Activated effector memory CD4-positive, alpha-beta T cell treated with anti-CD3 and anti-CD28 coated beads, Interleukin-2, amount 50 U/mL, for 16 hours (primary cell): ENCODE data around the gene MAP3K12.
A peak's percentile ranks its signal among the peaks of the same experiment; 100 is the strongest.

ENCODE experiments used
- DNase-seq: peaks from one replicate; pipeline ENCODE4 v3.0.0-alpha.2; 2020

Gene MAP3K12

GRCh38 chr12:53508534-53509170, 9.4 kb upstream of the MAP3K12 start:
- peak; percentile 92 for DNase-seq

DNA sequence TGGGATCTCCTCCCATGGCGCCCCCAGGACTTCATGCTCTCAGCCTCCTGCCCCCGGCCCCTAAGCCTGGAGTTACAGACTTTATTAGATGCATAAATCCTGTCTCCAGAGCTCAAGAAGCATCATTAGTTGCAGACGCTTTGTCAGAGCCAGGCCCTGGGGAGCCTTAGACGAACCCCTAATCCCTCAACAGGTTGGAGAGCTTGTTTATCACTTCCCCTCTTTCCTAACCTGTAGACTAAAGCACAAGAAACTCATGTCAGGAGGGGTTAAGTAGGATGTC, 8.3 kb upstream of the MAP3K12 start:
- DNase-seq: no peak

DNA sequence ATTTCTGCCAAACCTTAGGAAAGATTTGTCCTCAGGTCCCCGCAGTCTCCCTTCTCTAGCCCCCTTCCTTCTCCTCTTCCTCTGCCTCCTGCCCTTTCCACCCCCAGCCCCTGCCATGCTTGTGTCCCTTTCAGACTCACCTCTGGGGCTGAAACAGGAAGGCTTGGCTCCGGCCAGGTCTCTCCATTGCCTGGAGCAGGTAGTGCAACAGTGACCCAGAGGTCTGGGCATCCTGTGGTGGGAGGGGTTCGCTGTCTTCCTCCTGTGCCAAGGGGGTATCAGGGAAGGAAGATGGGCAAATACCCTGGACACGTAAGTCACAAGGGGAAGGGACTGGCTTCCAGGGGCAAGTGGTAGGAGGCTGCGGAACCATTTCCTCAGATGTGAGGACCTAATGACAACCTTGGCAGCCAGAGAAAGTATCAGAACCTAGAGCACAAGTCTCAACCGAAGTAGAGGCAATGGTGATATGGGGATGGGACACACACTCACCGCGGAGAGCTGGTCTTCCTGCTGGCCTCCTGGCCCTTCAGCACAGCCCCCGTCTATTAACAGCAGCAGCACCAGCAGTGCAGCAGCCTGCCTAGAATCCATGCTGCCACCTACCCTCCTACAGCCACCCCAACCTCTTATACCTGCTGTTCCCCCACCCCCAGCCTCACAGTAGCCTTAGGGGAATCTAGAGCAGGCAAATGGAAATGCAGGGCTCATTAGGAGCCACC, 7.8 kb upstream of the MAP3K12 start, which contains the start of gene NPFF:
Gene NPFF (minus strand): TSS at position 604 of the 722 bp plus-strand sequence. CDS start 10 bp downstream, at position 594.
- peak; percentile 59 for DNase-seq

DNA sequence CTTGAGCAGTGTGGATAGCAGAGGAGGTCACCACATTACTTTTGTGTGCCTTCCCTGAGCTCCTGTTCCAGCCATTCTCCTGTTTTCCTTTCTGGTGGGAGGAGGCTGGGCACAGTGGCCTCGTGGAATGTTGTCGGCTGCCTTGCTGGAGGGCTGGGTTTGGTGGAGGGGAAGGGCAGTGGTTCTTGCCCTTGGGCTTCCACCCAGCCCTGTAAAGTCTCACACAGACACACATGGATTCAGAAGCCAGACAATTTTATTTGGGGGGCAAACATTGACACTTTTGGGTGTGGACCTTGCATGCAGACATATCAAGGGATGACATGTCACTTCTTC, 7.2 kb upstream of the MAP3K12 start:
- peak; percentile 21 for DNase-seq

GRCh38 chr12:53505555-53506449, 6.5 kb upstream of the MAP3K12 start:
- DNase-seq: peak; percentile 57

DNA sequence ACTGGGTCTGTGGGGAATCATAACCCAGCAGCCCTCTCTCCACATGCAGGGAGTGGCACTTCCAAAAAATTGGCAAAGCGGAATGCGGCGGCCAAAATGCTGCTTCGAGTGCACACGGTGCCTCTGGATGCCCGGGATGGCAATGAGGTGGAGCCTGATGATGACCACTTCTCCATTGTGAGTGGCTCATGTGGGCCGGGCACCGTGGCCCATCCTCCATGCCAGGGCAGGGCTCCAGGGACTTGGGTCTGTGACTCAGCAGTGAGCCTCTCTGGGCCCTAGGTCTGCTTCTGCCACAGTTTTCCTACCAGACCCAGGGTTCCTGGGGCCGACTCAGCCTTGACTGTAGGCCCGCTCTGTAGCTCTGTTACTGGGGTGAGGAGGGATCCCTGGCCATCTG, 5.8 kb upstream of the MAP3K12 start:
- peak; percentile 57 for DNase-seq

DNA sequence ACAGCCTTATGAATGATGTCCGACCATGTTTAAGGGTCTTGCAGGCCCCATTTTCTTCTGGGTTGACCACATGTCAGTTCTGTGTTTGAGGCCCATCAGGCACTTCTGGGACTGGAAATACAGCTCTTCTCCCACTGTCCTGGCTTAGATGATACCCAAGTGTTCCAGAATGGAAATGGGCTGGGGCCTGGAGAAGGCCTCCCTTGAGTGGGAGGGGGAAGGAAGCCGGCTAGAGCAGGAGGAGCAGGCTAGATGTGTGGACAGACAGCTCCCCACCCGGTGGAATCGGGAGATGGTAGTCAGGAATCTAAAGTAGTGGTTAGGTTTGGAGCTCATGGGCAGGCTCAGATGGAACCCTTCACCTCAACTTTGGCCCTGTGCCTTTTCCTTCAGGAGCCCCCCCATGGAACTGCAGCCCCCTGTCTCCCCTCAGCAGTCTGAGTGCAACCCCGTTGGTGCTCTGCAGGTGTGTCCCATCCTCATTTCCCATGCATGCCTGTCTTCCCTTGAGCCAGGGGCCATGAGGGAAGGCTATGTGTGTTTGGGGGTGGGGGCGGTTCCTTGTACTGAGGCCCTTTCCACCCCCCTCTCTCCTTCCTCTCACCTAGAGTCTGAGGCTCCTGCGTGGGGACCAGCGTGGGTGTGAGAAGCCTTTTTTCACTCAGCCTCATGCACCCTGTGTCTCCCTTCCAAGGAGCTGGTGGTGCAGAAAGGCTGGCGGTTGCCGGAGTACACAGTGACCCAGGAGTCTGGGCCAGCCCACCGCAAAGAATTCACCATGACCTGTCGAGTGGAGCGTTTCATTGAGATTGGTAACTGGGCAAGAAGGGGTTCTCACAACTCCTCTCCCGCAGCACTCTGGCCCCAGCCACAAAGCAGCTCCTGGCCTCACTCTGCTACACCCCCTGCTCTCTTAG, 5.0 kb upstream of the MAP3K12 start:
- peak; percentile 60 for DNase-seq

DNA sequence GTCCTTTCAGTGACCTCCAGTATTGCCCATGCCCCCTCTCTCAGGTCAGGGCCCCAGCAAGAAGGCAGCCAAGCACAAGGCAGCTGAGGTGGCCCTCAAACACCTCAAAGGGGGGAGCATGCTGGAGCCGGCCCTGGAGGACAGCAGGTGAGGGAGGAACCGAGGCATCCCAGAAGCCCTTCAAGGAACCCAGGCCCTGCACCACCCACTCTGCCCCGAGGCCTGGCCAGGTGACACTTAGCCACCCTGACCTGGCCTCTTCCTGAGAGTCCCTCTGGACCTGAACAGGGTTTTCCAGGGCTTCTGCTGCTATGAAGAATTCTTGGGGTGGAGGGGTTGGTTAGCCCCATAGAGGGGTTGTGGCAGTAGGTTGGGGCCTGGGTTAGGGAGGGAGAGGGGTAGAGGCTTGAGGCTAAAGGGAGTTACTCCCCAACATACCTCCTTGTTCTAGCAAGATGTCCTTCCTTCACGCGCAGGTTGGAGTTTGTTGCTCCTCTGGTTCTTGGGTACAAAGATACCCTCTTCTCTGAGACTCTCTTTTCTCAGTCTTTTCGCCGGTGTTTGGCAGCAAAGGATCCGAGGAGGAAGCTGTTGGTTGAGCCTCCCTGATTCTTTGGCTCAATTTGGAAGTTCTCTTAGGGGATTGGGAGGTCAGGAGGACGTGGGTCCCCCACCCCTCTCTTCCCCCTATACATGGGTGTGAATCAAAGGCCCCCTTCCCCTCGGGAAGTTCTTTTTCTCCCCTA, 3.9 kb upstream of the MAP3K12 start:
- no peak for DNase-seq

DNA sequence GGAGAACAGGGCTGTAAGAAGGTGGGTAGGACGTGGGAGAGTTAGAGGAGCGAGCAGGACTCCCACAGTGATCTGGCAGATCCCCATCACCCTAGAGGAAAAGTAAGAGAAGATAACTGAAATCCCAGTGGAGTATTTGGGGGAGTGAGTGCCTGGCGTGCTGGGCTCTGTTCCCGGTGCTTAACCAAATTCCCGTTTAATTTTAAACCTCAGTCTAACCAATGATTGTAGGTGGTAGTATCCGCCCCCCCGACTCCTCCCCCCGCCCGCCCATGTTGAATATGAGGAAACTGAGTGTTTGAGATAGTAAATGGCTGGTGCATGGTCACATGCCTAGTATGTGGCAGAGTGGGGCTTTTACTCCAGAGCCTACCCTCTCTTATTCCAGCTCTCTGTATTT, 3.1 kb upstream of the MAP3K12 start:
- DNase-seq: no peak

DNA sequence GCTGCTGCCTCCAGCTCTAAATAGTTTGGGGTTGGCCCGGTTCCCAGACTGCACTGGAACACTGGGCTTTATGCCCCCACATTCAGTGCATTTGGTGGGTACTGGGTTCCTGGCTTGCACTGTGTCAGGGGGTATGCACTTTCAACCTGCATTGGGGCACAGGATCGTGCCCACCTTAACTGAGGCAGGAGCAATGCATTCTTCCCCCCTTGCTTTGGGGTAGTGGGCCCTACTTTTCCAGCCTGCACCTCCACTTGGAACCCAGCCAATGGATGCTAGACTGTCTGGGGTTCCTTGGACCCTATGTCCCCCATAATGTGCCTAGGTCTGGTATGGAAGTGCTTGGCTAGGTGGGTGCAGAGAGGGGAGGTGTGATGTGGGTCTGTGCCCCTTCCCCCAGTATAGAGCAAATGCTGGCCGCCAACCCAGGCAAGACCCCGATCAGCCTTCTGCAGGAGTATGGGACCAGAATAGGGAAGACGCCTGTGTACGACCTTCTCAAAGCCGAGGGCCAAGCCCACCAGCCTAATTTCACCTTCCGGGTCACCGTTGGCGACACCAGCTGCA, 2.4 kb upstream of the MAP3K12 start:
- DNase-seq: no peak

GRCh38 chr12:53500776-53501614, 1.7 kb upstream of the MAP3K12 start, which contains the start of gene TARBP2:
Gene TARBP2 (plus strand): TSS chr12:53501283. CDS start chr12:53501409, 126 bp downstream.
- DNase-seq: peak; percentile 99

DNA sequence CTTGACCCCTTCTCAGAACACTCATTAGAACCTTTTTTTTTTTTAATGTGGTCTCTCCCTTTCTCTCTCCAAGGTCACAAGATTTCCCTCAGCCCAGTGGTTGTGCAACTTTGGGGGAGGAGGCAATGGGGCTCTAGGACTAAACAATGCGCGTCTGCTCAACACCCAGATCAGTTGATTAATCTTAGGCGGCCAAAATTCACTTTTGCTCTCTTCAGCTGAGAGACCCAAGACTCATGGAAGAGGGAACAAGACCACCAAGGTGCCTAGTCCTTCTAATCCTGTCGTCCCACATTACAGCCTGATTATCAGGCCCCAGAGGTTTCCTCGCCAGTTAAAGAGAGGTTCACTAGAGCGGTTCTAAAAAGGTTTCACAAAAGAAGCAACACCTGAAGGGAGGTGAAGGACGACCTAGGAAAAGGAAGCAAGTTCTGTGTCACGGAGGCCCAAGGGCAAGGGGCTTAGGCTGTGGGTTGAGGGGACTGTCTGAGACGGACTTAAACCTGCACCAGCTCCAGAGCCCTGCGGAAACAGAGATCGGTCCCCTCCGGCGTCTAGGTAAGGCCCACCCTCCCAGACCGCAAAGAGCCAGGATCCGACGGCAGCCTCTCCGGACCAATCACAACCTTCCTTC, 1.0 kb upstream of the MAP3K12 start:
- no peak for DNase-seq

- no peak for DNase-seq
Measured at GRCh38 chr12:53498235-53498630, 1.0 kb downstream of the MAP3K12 start.

DNA sequence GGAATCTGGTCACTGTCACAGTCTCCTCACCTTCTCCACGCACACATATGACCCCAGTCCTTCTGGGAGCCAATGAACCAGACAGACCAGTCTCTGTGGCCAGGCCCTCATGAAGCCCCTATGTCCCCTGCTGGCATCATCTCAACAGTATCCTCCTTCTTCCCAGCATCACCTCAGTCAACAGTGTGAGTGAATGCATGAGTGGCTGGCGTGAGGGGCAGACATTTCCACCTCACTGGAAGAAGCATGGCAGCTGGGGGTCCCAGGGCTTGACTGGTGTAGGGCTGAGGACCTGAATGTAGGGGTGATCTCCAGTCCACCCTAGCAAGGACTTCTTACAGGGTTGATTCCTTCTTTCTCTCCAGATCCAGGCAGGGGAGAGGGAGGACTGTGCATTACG, 1.8 kb downstream of the MAP3K12 start:
- DNase-seq: no peak

- DNase-seq: no peak
Measured at GRCh38 chr12:53496752-53497032, 2.6 kb downstream of the MAP3K12 start.

GRCh38 chr12:53495903-53496751, 3.1 kb downstream of the MAP3K12 start:
- DNase-seq: no peak

DNA sequence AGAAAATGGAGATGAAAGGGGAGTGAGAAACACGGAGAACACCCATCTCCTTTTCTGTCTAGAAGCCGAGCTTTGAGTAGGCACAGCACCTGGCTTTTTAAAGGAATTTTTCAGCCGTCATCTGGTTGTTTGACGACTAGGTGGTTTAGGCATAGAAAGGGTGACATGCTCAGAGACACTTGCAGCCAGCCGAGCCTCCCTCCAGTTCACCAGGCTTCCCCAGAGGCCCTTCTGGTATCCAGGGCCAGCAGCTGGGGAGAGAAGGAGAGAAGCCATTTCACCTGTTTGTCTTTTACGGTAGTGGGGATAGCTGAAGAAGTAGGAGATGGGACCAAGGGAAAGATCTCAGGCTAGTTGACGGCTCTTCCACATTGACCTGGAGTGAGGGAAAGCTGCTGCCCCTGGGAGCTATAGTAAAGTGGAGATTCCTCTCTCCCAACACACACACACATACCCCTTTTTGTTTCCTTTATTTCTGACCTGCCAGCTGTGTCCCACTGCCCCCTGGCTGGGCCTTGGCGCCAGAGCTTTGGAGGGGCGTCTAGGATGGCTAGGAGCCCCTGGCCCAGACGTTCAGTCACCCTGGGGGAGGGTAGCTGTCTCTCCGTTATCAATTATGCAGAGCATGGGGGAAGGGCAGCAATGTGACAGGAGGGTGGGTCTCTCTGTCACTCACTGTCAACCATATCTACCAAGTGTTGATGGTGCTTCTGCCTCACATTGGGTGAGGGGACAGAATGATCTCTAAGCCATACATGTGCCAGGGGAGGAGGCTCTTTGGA, 5.5 kb downstream of the MAP3K12 start:
- no peak for DNase-seq

GRCh38 chr12:53492830-53493609, 6.2 kb downstream of the MAP3K12 start:
- DNase-seq: peak; percentile 96
